A204.1 (cell line): ENCODE data around the gene RPL13.
"Not testable (repeated sequence)": the region's sequence is repeated elsewhere in the genome, so short reads cannot be mapped to it uniquely, and the experiment has no call there.

Source experiments
- FAIRE-seq: peaks from 2 replicates; lab custom pipeline; 2012; peaks lifted over from hg19 to GRCh38; lab: Jason Lieb, UNC

The RPL13 gene

GRCh38 chr16:89563639-89564392 is 3.3 kb downstream of the RPL13 start:
- FAIRE-seq = no peak

DNA sequence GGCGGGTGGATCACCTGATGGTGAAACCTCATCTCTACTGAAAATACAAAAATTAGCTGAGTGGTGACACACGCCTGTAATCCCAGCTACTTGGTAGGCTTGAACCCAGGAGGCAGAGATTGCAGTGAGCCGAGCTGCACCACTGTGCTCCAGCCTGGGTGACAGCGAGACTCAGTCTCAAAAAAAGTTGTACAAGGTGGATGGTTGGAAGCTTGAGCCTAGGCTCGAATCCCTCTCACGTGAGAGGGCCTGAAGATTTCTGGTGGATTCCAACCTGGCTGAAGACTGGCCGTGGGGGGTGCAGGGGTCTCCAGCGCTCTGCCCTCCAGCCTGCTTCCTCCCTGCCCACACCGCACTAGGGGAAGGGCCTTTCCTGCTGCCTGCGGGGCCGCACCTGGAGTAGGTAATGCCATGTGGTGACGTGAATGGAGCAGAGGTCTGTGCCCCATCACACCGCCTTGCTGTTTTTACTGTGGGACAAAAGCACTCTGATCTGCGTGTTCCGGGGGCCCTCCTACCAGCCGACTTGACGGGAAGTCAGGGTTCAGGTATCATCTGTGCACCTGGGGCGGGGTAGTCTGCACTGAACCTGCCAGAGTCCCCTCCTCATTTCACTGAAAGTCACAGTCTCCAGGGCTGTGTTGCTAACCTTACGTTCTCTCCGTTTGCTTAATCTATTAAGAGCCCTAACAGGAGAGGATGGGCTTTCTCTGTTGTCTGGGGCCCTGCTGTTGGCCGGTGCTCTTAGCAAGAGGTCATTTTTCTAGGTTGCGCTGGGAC is 4.2 kb downstream of the RPL13 start:
- FAIRE-seq = no peak

DNA sequence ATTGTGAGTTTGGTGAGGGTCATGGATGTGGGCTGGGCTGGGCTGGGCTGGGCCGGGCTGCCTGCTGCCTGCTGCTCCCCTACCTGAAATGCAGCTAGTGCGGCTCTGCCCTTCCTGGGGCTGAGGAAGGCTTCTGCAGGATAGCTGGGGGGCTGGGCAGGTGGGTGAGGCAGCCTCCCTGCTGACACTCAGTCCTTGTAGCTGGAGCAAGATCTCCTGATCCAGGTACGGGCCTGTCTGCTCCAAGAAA is 4.7 kb downstream of the RPL13 start:
- FAIRE-seq = no peak

GRCh38 chr16:89565506-89566372 is 5.3 kb downstream of the RPL13 start:
- no peak for FAIRE-seq

- no peak for FAIRE-seq
These were observed 7.4 kb downstream of the RPL13 start for GRCh38 chr16:89567656-89568594.

DNA sequence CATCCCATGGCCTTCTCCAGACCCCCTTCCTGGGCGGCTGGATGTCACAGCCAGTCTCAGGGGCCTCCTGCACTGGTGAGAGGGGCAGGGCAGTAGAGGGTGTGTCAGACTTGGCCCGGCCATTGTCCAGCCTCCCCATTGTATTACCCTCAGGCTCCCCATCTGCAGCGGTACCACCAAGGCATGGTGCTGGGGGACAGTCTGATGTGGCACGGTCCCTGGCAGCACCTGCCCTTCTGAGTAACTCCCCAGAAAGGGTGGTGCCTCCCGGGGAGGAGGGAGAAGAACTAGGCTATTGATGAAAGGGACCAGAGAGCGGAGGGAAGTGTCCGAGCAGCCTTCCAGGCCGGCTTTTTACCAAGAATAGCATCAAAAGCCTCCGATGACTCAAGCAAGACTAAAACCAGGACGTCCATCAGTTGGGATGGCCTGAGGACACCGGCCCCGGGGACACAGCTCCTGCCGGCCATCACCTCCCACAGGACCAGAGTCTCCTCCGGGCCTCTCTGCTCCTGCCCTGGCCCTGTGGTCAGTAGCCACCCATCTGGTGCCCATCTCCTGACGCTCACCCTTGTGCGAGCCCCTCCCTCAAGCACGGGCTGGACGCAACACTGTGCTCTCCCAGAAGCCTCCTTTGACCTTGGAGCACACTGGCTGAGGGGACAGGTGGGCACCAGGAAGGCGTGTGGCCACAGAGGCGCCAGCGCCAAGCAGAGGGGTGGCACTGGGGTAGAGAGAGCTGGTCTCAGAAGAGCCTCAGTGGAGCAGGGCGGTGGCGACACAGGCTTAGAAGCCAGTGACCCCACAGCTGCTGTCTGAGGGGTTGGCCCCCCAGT is 9.2 kb downstream of the RPL13 start:
- no peak for FAIRE-seq

DNA sequence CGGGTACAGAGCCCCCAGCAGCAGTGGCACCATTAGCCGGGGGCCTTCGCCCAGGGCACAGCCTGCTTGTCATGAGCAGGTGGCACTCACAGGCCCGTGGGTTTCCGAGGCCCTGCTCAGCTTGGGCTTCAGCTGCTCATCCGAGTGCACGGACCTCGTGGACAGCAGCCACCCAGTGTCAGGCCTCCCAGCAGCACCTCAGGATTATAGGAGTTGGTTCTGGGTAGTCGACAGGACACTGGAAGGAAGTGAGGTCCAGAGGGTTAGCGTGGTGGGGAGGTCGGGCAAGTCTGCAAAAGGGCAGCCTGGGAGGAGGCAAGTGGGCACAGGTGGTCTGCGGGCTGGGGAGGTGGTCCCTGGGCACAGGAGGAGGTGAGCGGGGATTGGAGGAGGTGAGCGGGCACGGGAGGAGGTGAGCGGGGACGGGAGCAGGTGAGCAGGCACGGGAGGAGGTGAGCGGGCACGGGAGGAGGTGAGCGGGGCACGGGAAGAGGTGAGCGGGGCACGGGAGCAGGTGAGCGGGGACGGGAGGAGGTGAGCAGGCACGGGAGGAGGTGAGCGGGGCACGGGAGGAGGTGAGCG is 10.0 kb downstream of the RPL13 start:
- FAIRE-seq = no peak

DNA sequence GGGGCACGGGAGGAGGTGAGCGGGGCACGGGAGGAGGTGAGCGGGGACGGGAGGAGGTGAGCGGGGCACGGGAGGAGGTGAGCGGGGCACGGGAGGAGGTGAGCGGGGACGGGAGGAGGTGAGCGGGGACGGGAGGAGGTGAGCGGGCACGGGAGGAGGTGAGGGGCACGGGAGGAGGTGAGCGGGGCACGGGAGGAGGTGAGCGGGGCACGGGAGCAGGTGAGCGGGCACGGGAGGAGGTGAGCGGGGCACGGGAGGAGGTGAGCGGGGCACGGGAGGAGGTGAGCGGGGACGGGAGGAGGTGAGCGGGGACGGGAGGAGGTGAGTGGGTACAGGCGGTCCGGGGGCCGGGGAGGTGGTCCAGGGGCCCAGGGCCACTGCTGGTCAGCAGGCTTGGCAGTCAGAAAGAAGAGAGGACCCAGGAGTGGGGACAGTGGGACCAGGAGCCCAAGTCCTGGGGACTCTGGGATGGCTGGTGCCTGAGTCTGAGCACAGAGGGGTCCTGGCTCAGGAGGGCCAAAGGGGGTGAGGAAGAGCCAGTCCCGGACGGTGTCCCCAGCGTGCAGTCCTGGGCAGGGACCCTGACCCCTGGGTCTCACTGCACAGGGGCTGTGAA is 10.6 kb downstream of the RPL13 start:
- FAIRE-seq = not testable (repeated sequence)

GRCh38 chr16:89571636-89572035 is 11.2 kb downstream of the RPL13 start:
- FAIRE-seq = no peak

DNA sequence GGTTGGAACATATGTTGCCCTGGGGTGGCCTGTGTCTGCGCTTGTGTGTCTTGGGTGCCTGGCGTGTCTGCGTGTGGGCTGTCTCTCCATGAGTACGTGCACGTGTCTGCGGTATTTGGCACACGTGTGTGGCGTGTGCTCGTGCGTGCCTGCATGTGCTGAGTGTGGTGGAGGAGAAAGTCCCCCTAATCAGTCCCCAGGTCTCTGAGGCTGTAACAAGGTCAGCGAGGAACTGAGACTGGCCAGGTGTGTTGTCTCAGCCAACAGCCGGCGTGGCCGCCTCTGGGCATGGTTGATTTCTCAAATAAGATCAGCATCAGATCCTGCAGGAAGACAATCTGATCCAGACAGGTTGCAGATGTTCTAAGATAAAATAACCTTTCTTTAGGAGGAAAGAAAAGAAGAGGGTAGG is 11.6 kb downstream of the RPL13 start:
- FAIRE-seq = no peak

DNA sequence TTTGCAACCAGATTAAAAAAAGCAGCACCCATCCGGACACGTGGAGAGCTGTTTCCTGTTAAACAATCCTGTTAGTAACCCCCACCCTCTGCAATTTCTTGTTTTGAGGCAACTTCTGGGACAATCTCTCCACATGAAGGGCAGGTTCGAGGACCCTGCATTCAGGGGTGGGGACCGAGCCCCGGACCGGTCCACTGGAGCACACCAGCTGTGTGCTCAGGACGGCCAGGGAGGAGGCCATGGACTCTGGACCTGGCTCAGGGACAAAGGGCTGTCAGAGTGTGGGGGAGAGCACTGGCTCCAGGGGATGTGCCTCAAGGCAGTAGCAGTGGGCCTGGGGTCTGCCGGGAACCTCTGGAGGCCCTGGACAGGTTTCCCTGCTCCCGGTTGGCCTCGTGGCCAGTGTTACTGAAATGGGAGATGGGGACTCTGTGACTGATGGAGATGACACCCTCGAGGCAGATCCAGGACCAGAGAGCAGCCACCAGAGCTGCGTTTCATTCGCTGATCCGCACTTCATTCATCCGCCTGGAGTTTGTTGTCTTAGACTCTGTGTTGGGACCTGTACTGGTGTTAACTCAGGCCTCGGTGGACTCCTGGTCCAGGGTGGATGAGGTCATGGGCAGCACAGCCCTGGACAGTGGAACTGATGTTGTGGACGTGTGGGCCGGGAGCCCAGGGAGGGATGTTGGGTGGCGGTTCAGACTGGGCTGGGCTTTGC is 12.2 kb downstream of the RPL13 start:
- FAIRE-seq = no peak

- no peak for FAIRE-seq
These were observed 13.6 kb downstream of the RPL13 start for GRCh38 chr16:89573826-89574680.

DNA sequence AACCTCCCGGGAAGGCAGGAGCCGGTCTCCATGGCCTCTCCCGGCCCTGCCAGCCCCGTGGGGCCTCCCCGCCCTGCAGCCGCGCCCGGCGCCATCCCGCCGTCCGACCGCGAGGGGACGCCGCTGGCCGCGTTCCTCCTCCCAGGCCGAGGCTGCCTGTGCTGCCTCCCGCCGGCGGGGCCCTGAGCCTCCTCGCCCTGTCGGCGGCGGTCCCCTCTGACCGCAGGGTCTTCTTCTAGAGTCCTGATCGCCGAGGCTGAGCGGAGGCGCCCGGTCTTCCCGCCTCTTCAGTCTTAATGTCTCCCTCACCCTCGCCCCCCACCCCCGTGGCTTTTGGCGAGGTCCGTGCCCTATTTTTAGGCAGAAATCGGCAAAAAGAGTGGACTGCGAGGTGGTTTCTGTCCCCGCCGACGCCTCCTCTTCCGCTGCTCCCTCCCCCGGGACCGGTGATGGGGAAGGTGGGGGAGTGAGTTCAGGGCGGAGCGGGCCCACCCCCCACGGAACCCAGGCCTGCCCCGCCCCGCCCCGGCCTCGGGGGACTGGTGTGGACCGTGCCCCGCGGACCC is 14.3 kb downstream of the RPL13 start:
- no peak for FAIRE-seq

DNA sequence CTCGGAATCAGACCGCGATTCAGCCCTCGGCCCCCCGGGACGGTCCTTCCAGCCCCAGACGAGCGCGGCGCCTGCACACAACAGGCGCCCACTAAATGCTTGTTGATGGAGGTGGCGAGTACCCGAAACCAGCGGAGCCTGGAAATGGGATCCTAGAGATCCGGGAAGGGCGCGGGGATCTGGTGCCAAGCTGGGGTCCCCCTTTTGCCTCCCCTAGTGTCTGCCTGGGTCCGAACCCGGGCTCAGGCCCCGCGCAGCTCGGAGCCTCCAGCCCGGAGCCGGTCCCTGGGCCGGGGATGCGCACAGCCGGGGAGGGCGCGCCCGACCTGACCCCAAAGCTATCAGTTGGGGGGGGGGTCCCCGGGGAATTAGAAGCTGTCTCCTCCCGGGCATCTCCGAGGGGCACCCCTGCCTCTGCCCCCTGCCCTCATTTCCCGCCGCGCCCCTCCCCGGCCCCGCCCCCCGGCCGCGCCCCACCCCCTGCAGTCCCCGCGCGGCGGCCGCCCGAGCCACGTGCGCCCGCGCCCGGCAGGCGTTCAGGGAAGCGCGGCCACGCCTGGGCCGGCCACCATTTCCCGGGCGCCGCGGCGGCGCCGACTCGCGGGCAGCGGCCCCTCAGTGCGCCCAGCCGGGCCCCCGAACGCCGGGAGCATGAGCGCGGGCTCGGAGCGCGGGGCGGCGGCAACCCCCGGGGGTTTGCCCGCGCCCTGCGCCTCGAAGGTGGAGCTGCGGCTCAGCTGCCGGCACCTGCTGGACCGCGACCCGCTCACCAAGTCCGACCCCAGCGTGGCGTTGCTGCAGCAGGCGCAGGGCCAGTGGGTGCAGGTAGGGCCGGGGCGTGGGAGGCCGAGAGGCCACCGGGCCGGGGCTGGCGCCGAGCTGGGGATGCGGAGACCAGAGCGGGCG is 15.0 kb downstream of the RPL13 start, which contains the start of gene CPNE7:
CPNE7 (plus strand) TSS at position 512 of the 906 bp plus-strand sequence; CDS start at position 652, 140 bp downstream.
- FAIRE-seq = no peak

GRCh38 chr16:89576153-89577054 is 15.9 kb downstream of the RPL13 start:
- FAIRE-seq = no peak
